Stimulated activated memory B cell treated with anti-CD40 and anti-IgM and Interleukin-4, amounts not matched to agents 10 μg/mL and 1 μg/mL and 100 μg/mL, for 72 hours (primary cell): ENCODE measurements around the gene PDZRN3.

Experiments used
- ATAC-seq: fragments of 150-1000 bp; cut with Tn5 transposase; 2 replicates; pipeline ENCODE4 v1.10.0; 2021
- H3K27ac Mint-ChIP-seq: one replicate; pipeline ENCODE4 v1.8.0; 2022; ENCODE audit warnings: mild to moderate bottlenecking, mixed read lengths
- H3K27me3 Mint-ChIP-seq: one replicate; pipeline ENCODE4 v1.8.0; 2022; ENCODE audit warnings: mixed read lengths
- H3K36me3 Mint-ChIP-seq: one replicate; pipeline ENCODE4 v1.8.0; 2022; ENCODE audit warnings: mixed read lengths
- H3K4me1 Mint-ChIP-seq: one replicate; pipeline ENCODE4 v1.8.0; 2022; ENCODE audit warnings: mixed read lengths
- H3K4me3 Mint-ChIP-seq: one replicate; pipeline ENCODE4 v1.8.0; 2022; ENCODE audit warnings: mild to moderate bottlenecking, moderate library complexity, mixed read lengths
- H3K9me3 Mint-ChIP-seq: one replicate; pipeline ENCODE4 v1.8.0; 2022; ENCODE audit warnings: mixed read lengths

The PDZRN3 gene

GRCh38 chr3:73418681-73419080 is 206.1 kb downstream of the PDZRN3 start:
- ATAC-seq: no peak
- Mint-ChIP-seq H3K4me3 (no peak overlapping the region), H3K4me1 (no peaks in the 10 kb centered on the region), H3K9me3 (peaks cover 4% of the 10 kb centered on the region), H3K27ac (no peak overlapping the region), H3K27me3 (no peaks in the 10 kb centered on the region), H3K36me3 (no peaks in the 10 kb centered on the region)

- H3K27me3 Mint-ChIP-seq: no peaks in the 10 kb centered on the region
- peak; percentile 34 for ATAC-seq
- H3K9me3 Mint-ChIP-seq: peaks cover 4% of the 10 kb centered on the region
- no peaks in the 10 kb centered on the region for H3K36me3 Mint-ChIP-seq
- no peak overlapping the region for H3K27ac Mint-ChIP-seq
- H3K4me3 Mint-ChIP-seq: no peak overlapping the region
- H3K4me1 Mint-ChIP-seq: no peaks in the 10 kb centered on the region
These were observed 209.6 kb downstream of the PDZRN3 start for GRCh38 chr3:73415118-73415517.

GRCh38 chr3:73413619-73414018 is 211.1 kb downstream of the PDZRN3 start:
- Mint-ChIP-seq H3K4me3 (no peak overlapping the region), H3K36me3 (no peaks in the 10 kb centered on the region), H3K27me3 (no peaks in the 10 kb centered on the region), H3K27ac (no peak overlapping the region), H3K4me1 (no peaks in the 10 kb centered on the region), H3K9me3 (peaks cover 4% of the 10 kb centered on the region)
- ATAC-seq: no peak

- no peak for ATAC-seq
- H3K36me3 Mint-ChIP-seq: no peaks in the 10 kb centered on the region
- peaks cover 4% of the 10 kb centered on the region for H3K9me3 Mint-ChIP-seq
- no peaks in the 10 kb centered on the region for H3K4me1 Mint-ChIP-seq
- H3K27me3 Mint-ChIP-seq: no peaks in the 10 kb centered on the region
- no peak overlapping the region for H3K4me3 Mint-ChIP-seq
- H3K27ac Mint-ChIP-seq: no peak overlapping the region
These were observed 212.7 kb downstream of the PDZRN3 start for GRCh38 chr3:73411993-73412392.

- H3K4me1 Mint-ChIP-seq: no peaks in the 10 kb centered on the region
- peaks cover 4% of the 10 kb centered on the region for H3K9me3 Mint-ChIP-seq
- no peak overlapping the region for H3K4me3 Mint-ChIP-seq
- no peaks in the 10 kb centered on the region for H3K36me3 Mint-ChIP-seq
- H3K27me3 Mint-ChIP-seq: no peaks in the 10 kb centered on the region
- ATAC-seq: no peak
- H3K27ac Mint-ChIP-seq: no peak overlapping the region
These were observed 213.2 kb downstream of the PDZRN3 start for GRCh38 chr3:73411545-73411944.

- Mint-ChIP-seq H3K9me3 (no peaks in the 10 kb centered on the region), H3K36me3 (no peaks in the 10 kb centered on the region), H3K4me3 (no peak overlapping the region), H3K27me3 (no peaks in the 10 kb centered on the region), H3K4me1 (no peaks in the 10 kb centered on the region), H3K27ac (no peak overlapping the region)
- ATAC-seq: no peak
These were observed 215.5 kb downstream of the PDZRN3 start for GRCh38 chr3:73409138-73409763.

- Mint-ChIP-seq H3K4me1 (no peaks in the 10 kb centered on the region), H3K27me3 (no peaks in the 10 kb centered on the region), H3K36me3 (no peaks in the 10 kb centered on the region), H3K27ac (no peak overlapping the region), H3K4me3 (no peak overlapping the region), H3K9me3 (no peaks in the 10 kb centered on the region)
- no peak for ATAC-seq
These were observed 216.1 kb downstream of the PDZRN3 start for GRCh38 chr3:73408634-73409033.

GRCh38 chr3:73407577-73407976 is 217.2 kb downstream of the PDZRN3 start:
- no peaks in the 10 kb centered on the region for H3K9me3 Mint-ChIP-seq

GRCh38 chr3:73405853-73406252 is 218.9 kb downstream of the PDZRN3 start:
- Mint-ChIP-seq H3K36me3 (no peaks in the 10 kb centered on the region), H3K4me3 (no peak overlapping the region), H3K9me3 (no peaks in the 10 kb centered on the region), H3K27ac (no peak overlapping the region), H3K27me3 (no peaks in the 10 kb centered on the region), H3K4me1 (no peaks in the 10 kb centered on the region)
- ATAC-seq: no peak

More at GRCh38 chr3:73407577-73407976, 217.2 kb downstream of the PDZRN3 start:
- Mint-ChIP-seq H3K27ac (no peak overlapping the region), H3K4me1 (no peaks in the 10 kb centered on the region), H3K27me3 (no peaks in the 10 kb centered on the region), H3K36me3 (no peaks in the 10 kb centered on the region), H3K4me3 (no peak overlapping the region)
- no peak for ATAC-seq

- no peaks in the 10 kb centered on the region for H3K9me3 Mint-ChIP-seq
- H3K36me3 Mint-ChIP-seq: no peaks in the 10 kb centered on the region
- H3K27me3 Mint-ChIP-seq: no peaks in the 10 kb centered on the region
- H3K27ac Mint-ChIP-seq: no peak overlapping the region
- no peak for ATAC-seq
- no peaks in the 10 kb centered on the region for H3K4me1 Mint-ChIP-seq
- no peak overlapping the region for H3K4me3 Mint-ChIP-seq
These were observed 219.7 kb downstream of the PDZRN3 start for GRCh38 chr3:73405000-73405399.

GRCh38 chr3:73404435-73404834 is 220.3 kb downstream of the PDZRN3 start:
- no peak overlapping the region for H3K4me3 Mint-ChIP-seq
- H3K27me3 Mint-ChIP-seq: no peaks in the 10 kb centered on the region
- H3K36me3 Mint-ChIP-seq: no peaks in the 10 kb centered on the region
- H3K27ac Mint-ChIP-seq: no peak overlapping the region
- H3K4me1 Mint-ChIP-seq: no peaks in the 10 kb centered on the region
- no peaks in the 10 kb centered on the region for H3K9me3 Mint-ChIP-seq
- ATAC-seq: no peak

GRCh38 chr3:73403444-73403843 is 221.3 kb downstream of the PDZRN3 start:
- Mint-ChIP-seq H3K4me3 (no peak overlapping the region), H3K27ac (no peak overlapping the region), H3K9me3 (no peaks in the 10 kb centered on the region), H3K27me3 (no peaks in the 10 kb centered on the region), H3K4me1 (no peaks in the 10 kb centered on the region), H3K36me3 (no peaks in the 10 kb centered on the region)
- no peak for ATAC-seq

- H3K27me3 Mint-ChIP-seq: no peaks in the 10 kb centered on the region
- H3K4me1 Mint-ChIP-seq: no peaks in the 10 kb centered on the region
- ATAC-seq: no peak
These were observed 223.0 kb downstream of the PDZRN3 start for GRCh38 chr3:73401616-73402279.

GRCh38 chr3:73401059-73401458 is 223.7 kb downstream of the PDZRN3 start:
- Mint-ChIP-seq H3K4me3 (no peak overlapping the region), H3K9me3 (no peaks in the 10 kb centered on the region), H3K4me1 (no peaks in the 10 kb centered on the region), H3K36me3 (no peaks in the 10 kb centered on the region), H3K27ac (no peak overlapping the region), H3K27me3 (no peaks in the 10 kb centered on the region)
- ATAC-seq: no peak

More at GRCh38 chr3:73401616-73402279, 223.0 kb downstream of the PDZRN3 start:
- H3K27ac Mint-ChIP-seq: no peak overlapping the region
- no peaks in the 10 kb centered on the region for H3K9me3 Mint-ChIP-seq
- H3K4me3 Mint-ChIP-seq: no peak overlapping the region
- no peaks in the 10 kb centered on the region for H3K36me3 Mint-ChIP-seq

- Mint-ChIP-seq H3K4me3 (no peak overlapping the region), H3K27me3 (no peaks in the 10 kb centered on the region), H3K9me3 (no peaks in the 10 kb centered on the region), H3K27ac (no peak overlapping the region), H3K36me3 (no peaks in the 10 kb centered on the region), H3K4me1 (no peaks in the 10 kb centered on the region)
- no peak for ATAC-seq
These were observed 225.0 kb downstream of the PDZRN3 start for GRCh38 chr3:73399666-73400253.

GRCh38 chr3:73399106-73399505 is 225.6 kb downstream of the PDZRN3 start:
- H3K27ac Mint-ChIP-seq: no peak overlapping the region
- H3K9me3 Mint-ChIP-seq: no peaks in the 10 kb centered on the region
- H3K36me3 Mint-ChIP-seq: no peaks in the 10 kb centered on the region
- ATAC-seq: no peak
- H3K4me1 Mint-ChIP-seq: no peaks in the 10 kb centered on the region
- no peak overlapping the region for H3K4me3 Mint-ChIP-seq
- H3K27me3 Mint-ChIP-seq: no peaks in the 10 kb centered on the region
